Erythroblast (primary cell): ENCODE results near the gene ANGPT4.

ENCODE experiments used
- GATA1 ChIP-seq: IDR thresholded peaks from 2 replicates; pipeline ENCODE4 v1.6.1; 2011; ENCODE audit warnings: low read depth, mild to moderate bottlenecking, control low read depth, low read length, moderate library complexity
- POLR2A ChIP-seq: IDR thresholded peaks from 2 replicates; pipeline ENCODE4 v1.6.1; 2011; ENCODE audit warnings: mild to moderate bottlenecking, low read length

DNA sequence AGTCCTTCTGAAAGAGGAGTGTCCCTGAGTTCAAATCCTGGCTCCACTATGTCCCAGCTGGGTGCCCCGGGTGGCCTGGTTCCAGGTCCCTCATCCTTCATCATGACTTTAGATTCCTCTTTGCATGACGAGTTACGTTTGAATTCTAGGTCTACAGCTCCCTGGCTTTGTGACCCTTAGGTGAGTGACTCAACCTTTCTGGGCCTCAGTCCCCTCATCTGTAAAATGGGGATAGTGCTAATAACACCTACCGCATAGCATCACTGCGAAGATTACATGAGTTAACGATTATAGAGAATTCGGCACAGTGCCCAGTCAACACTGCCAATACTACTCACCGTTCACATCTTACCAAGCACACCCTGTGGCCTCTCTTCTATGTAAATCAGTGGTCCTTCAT is 46.5 kb upstream of the ANGPT4 start:
- TF ChIP-seq POLR2A, result no peak
- no peak for TF ChIP-seq GATA1
